NB4 (cell line): Measurements from ENCODE around the gene CD36.

ENCODE experiments used
- POLR2A ChIP-seq: IDR thresholded peaks from 2 replicates; pipeline ENCODE4 v1.6.1; 2011; ENCODE audit warnings: mild to moderate bottlenecking; ENCODE audit not compliant: insufficient read length; ENCODE audit errors: extremely low read depth
- TF ChIP-seq, protein P1 (sequence below): IDR thresholded peaks from one replicate; pipeline ENCODE4 v1.5.1; 2012; ENCODE audit warnings: low read depth, low read length
- TF ChIP-seq, protein P2 (sequence below): IDR thresholded peaks from 2 replicates; pipeline ENCODE4 v1.6.1; 2011; ENCODE audit warnings: low read depth, low read length

DNA sequence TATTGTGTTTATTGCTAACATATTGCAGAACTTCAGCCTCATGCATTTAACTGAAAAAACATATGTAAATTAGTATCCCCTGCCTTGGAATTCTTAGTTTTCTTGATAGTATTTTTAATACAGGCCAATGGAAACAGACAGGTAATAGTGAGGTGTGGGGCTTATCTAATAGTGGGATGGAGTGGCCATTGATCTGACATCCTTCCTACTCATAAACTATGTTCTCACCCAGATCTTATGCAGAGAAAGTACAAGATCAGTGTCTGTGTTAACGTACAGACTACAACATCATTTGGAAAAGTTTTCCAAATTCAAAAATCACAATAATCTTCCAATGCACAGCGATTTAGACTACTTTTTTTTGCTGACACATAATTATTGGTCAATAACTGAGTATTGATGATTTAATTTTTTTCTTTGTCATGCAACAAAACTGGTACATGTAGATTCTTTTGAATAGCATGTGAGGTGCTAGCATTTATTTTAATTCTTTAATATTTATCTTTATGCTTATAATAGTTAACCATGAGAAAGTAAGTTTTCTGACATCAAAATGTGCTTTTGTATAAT lies 9.7 kb downstream of the CD36 start:
- TF ChIP-seq POLR2A: no peak
- TF ChIP-seq, protein P1, sequence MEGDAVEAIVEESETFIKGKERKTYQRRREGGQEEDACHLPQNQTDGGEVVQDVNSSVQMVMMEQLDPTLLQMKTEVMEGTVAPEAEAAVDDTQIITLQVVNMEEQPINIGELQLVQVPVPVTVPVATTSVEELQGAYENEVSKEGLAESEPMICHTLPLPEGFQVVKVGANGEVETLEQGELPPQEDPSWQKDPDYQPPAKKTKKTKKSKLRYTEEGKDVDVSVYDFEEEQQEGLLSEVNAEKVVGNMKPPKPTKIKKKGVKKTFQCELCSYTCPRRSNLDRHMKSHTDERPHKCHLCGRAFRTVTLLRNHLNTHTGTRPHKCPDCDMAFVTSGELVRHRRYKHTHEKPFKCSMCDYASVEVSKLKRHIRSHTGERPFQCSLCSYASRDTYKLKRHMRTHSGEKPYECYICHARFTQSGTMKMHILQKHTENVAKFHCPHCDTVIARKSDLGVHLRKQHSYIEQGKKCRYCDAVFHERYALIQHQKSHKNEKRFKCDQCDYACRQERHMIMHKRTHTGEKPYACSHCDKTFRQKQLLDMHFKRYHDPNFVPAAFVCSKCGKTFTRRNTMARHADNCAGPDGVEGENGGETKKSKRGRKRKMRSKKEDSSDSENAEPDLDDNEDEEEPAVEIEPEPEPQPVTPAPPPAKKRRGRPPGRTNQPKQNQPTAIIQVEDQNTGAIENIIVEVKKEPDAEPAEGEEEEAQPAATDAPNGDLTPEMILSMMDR: no peak
- TF ChIP-seq, protein P2, sequence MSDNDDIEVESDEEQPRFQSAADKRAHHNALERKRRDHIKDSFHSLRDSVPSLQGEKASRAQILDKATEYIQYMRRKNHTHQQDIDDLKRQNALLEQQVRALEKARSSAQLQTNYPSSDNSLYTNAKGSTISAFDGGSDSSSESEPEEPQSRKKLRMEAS: no peak
